H1 (cell line): ENCODE data around the gene HMGCS2. TPM values are rescaled to one million over a fixed set of nuclear protein-coding genes. Genes with fewer than 3 reads are reported as not detected.

Experiments
- CTCF ChIA-PET: fragments of 300-600 bp; sonication (Branson Sonifier 250); formaldehyde crosslinking; loops from one replicate; lab custom pipeline; 2021; ENCODE audit not compliant: partially characterized antibody; lab: Charles Lee
- POLR2A ChIA-PET: fragments of 300-600 bp; sonication (Branson Sonifier 250); formaldehyde crosslinking; loops from one replicate; lab custom pipeline; 2021; ENCODE audit warnings: inconsistent platforms; ENCODE audit not compliant: partially characterized antibody; lab: Charles Lee
- DNase-seq, 2 experiments: peaks; one replicate each; pipeline versions ENCODE4 v3.0.0 to v3.0.0-alpha.2; 2010 to 2022; ENCODE audit warnings: low spot score in 2 of 2, low read depth in 1 of 2, mixed read lengths in 1 of 2
- FAIRE-seq: peaks from 2 replicates; lab custom pipeline; 2011; peaks lifted over from hg19 to GRCh38; lab: Jason Lieb, UNC
- H2AFZ ChIP-seq: 2 replicates; pipeline ENCODE4 v1.8.1; 2012; ENCODE audit warnings: low read length, inconsistent platforms
- H2AK5ac ChIP-seq: 2 replicates; pipeline ENCODE4 v1.6.1; 2013; ENCODE audit warnings: low read depth, low read length
- H2BK120ac ChIP-seq: replicated peaks from 2 replicates; pipeline ENCODE3; 2013; ENCODE audit warnings: low read depth, low read length, inconsistent platforms
- H2BK12ac ChIP-seq: 2 replicates; pipeline ENCODE4 v1.6.1; 2013; ENCODE audit warnings: low read depth, low read length
- H2BK15ac ChIP-seq: 2 replicates; pipeline ENCODE4 v1.6.1; 2013; ENCODE audit warnings: low read length
- H2BK20ac ChIP-seq: 2 replicates; pipeline ENCODE4 v1.6.1; 2013; ENCODE audit warnings: low read length
- H2BK5ac ChIP-seq: 2 replicates; pipeline ENCODE4 v1.6.1; 2013; ENCODE audit warnings: low read depth, low read length
- H3K14ac ChIP-seq: 2 replicates; pipeline ENCODE4 v1.6.1; 2013; ENCODE audit warnings: inconsistent platforms; ENCODE audit not compliant: insufficient read length
- H3K18ac ChIP-seq: 2 replicates; pipeline ENCODE4 v1.6.1; 2013; ENCODE audit warnings: low read length; ENCODE audit errors: extremely low read depth
- H3K23ac ChIP-seq: 2 replicates; pipeline ENCODE4 v1.6.1; 2013; ENCODE audit warnings: inconsistent platforms; ENCODE audit not compliant: insufficient read length
- H3K23me2 ChIP-seq: 2 replicates; pipeline ENCODE4 v1.6.1; 2013; ENCODE audit warnings: low read depth, low read length
- H3K27ac ChIP-seq: 2 replicates; pipeline ENCODE4 v1.6.1; 2011; ENCODE audit warnings: low read depth, low read length, inconsistent platforms
- H3K27me3 ChIP-seq, 4 experiments: replicated peaks in 1 of 4; 1 replicate in 1 of 4; 2 replicates in 3 of 4; pipeline versions ENCODE4 v1.6.1 to v1.8.1; 2011 to 2013; ENCODE audit warnings: low read length in 3 of 4, mild to moderate bottlenecking in 3 of 4, inconsistent platforms in 2 of 4, mixed read lengths in 2 of 4, moderate library complexity in 1 of 4; ENCODE audit not compliant: control insufficient read depth in 3 of 4, insufficient read depth in 3 of 4; ENCODE audit errors: extremely low read depth in 1 of 4
- H3K36me3 ChIP-seq, 4 experiments: 2 replicates each; pipeline versions ENCODE4 v1.6.1 to v1.8.1; 2011 to 2013; ENCODE audit warnings: mild to moderate bottlenecking in 4 of 4, low read length in 3 of 4, moderate library complexity in 2 of 4, control low read depth in 1 of 4, inconsistent platforms in 1 of 4; ENCODE audit not compliant: insufficient read depth in 4 of 4, control insufficient read depth in 2 of 4
- H3K4ac ChIP-seq: replicated peaks from 2 replicates; pipeline ENCODE3; 2013; ENCODE audit warnings: low read length, low read depth, mixed read lengths, inconsistent platforms; ENCODE audit not compliant: insufficient read length
- H3K4me1 ChIP-seq, 4 experiments: replicated peaks in 1 of 4; 1 replicate in 1 of 4; 2 replicates in 3 of 4; pipeline versions ENCODE4 v1.6.1 to v1.8.1; 2011 to 2013; ENCODE audit warnings: low read length in 3 of 4, inconsistent platforms in 2 of 4, mixed read lengths in 1 of 4; ENCODE audit not compliant: insufficient read depth in 4 of 4, control insufficient read depth in 3 of 4
- H3K4me2 ChIP-seq, 2 experiments: 2 replicates each; pipeline versions ENCODE4 v1.6.1 to v1.8.1; 2011 to 2013; ENCODE audit warnings: low read depth in 2 of 2, low read length in 2 of 2, control low read depth in 1 of 2, inconsistent platforms in 1 of 2, mild to moderate bottlenecking in 1 of 2; ENCODE audit not compliant: insufficient read depth in 1 of 2
- H3K4me3 ChIP-seq, 4 experiments: fragments of 200-600, 300-600 bp in 1 of 4; sonication (generic), shearing (Covaris generic), sonication (Bioruptor Twin) in 1 of 4; 2 replicates each; pipeline versions ENCODE4 v1.5.1 to v1.8.1; 2011 to 2016; ENCODE audit warnings: low read length in 4 of 4, low read depth in 3 of 4, control low read depth in 2 of 4, inconsistent platforms in 2 of 4, mild to moderate bottlenecking in 2 of 4, mixed read lengths in 1 of 4, moderate library complexity in 1 of 4; ENCODE audit not compliant: insufficient read depth in 2 of 4; ENCODE audit errors: extremely low read depth in 1 of 4
- H3K56ac ChIP-seq: replicated peaks from 2 replicates; pipeline ENCODE3; 2013; ENCODE audit warnings: low read depth, mild to moderate bottlenecking, mixed read lengths, low read length, inconsistent platforms; ENCODE audit not compliant: insufficient read length
- H3K79me1 ChIP-seq: 2 replicates; pipeline ENCODE4 v1.6.1; 2013; ENCODE audit warnings: low read depth, low read length, control low read depth
- H3K79me2 ChIP-seq, 2 experiments: 2 replicates each; pipeline versions ENCODE4 v1.6.1 to v1.8.1; 2012 to 2013; ENCODE audit warnings: low read length in 2 of 2, mild to moderate bottlenecking in 2 of 2, inconsistent platforms in 1 of 2; ENCODE audit not compliant: insufficient read depth in 2 of 2, control insufficient read depth in 1 of 2
- H3K9ac ChIP-seq, 4 experiments: replicated peaks in 1 of 4; 1 replicate in 1 of 4; 2 replicates in 3 of 4; pipeline versions ENCODE4 v1.6.1 to v1.8.1; 2011 to 2013; ENCODE audit warnings: low read depth in 3 of 4, low read length in 3 of 4, control low read depth in 2 of 4, mild to moderate bottlenecking in 2 of 4, moderate library complexity in 2 of 4, inconsistent platforms in 1 of 4; ENCODE audit errors: extremely low read depth in 1 of 4
- H3K9me3 ChIP-seq, 2 experiments: 2 replicates each; pipeline versions ENCODE4 v1.6.1 to v1.8.1; 2012 to 2013; ENCODE audit warnings: mild to moderate bottlenecking in 2 of 2, moderate library complexity in 2 of 2, control low read depth in 1 of 2, inconsistent platforms in 1 of 2, low read depth in 1 of 2, low read length in 1 of 2, mixed read lengths in 1 of 2; ENCODE audit not compliant: insufficient read depth in 2 of 2
- H4K20me1 ChIP-seq, 2 experiments: replicated peaks in 1 of 2; 2 replicates each; pipeline versions ENCODE3 to v1.8.1; 2011 to 2013; ENCODE audit warnings: inconsistent platforms in 2 of 2, low read length in 2 of 2, mild to moderate bottlenecking in 1 of 2; ENCODE audit not compliant: insufficient read depth in 2 of 2, control insufficient read depth in 1 of 2
- H4K5ac ChIP-seq: 2 replicates; pipeline ENCODE4 v1.6.1; 2013; ENCODE audit warnings: low read length, low read depth, mixed read lengths, inconsistent platforms; ENCODE audit not compliant: insufficient read length
- H4K8ac ChIP-seq: 2 replicates; pipeline ENCODE4 v1.8.0; 2013; ENCODE audit warnings: mild to moderate bottlenecking, moderate library complexity, low read length, inconsistent platforms; ENCODE audit not compliant: insufficient read depth; ENCODE audit errors: extremely low read depth
- H4K91ac ChIP-seq: replicated peaks from 2 replicates; pipeline ENCODE3; 2013; ENCODE audit warnings: low read length, mixed read lengths, inconsistent platforms; ENCODE audit not compliant: insufficient read length
- CBX8 ChIP-seq: fragments of 300-800, 300-1000 bp; sonication (generic); IDR thresholded peaks from 2 replicates; pipeline ENCODE4 v1.7.1; 2016; ENCODE audit warnings: low read depth, low read length, borderline replicate concordance
- GTF2F1 ChIP-seq: IDR thresholded peaks from 2 replicates; pipeline ENCODE4 v1.6.1; 2012; ENCODE audit warnings: low read depth, low read length, improper control_type of control experiment, borderline replicate concordance
- JUN ChIP-seq: IDR thresholded peaks from 2 replicates; pipeline ENCODE4 v1.6.1; 2011; ENCODE audit warnings: low read depth, mild to moderate bottlenecking, improper control_type of control experiment, low read length
- KDM1A ChIP-seq: fragments of 200-600, 300-600 bp; sonication (generic); IDR thresholded peaks from 2 replicates; pipeline ENCODE4 v1.7.1; 2016; ENCODE audit warnings: mild to moderate bottlenecking, low read length, borderline replicate concordance
- KDM4A ChIP-seq: IDR thresholded peaks from one replicate; pipeline ENCODE4 v1.7.1; 2012; ENCODE audit warnings: low read depth, mild to moderate bottlenecking, moderate library complexity, low read length, inconsistent platforms; ENCODE audit not compliant: severe bottlenecking
- POLR2AphosphoS5 ChIP-seq: IDR thresholded peaks from 2 replicates; pipeline ENCODE4 v1.6.1; 2011; ENCODE audit warnings: low read depth, low read length
- RXRA ChIP-seq: IDR thresholded peaks from 2 replicates; pipeline ENCODE4 v1.6.1; 2011; ENCODE audit warnings: low read depth, mild to moderate bottlenecking, low read length, moderate library complexity; ENCODE audit not compliant: insufficient read depth
- SAP30 ChIP-seq: fragments of 300-600 bp; sonication (generic); IDR thresholded peaks from 2 replicates; pipeline ENCODE4 v1.7.1; 2012; ENCODE audit warnings: low read length, moderate library complexity, mild to moderate bottlenecking, inconsistent platforms; ENCODE audit not compliant: insufficient read depth, insufficient replicate concordance
- SRF ChIP-seq: IDR thresholded peaks from 2 replicates; pipeline ENCODE4 v1.6.1; 2011; ENCODE audit warnings: mild to moderate bottlenecking, low read depth, low read length, moderate library complexity
- TAF1 ChIP-seq: IDR thresholded peaks from 2 replicates; pipeline ENCODE4 v1.6.1; 2011; ENCODE audit warnings: mild to moderate bottlenecking, low read depth, low read length
- TAF7 ChIP-seq: optimal IDR thresholded peaks from 2 replicates; pipeline ENCODE3; 2011; ENCODE audit warnings: low read depth, mild to moderate bottlenecking, inconsistent platforms, low read length, moderate library complexity, borderline replicate concordance
- polyA plus RNA-seq, 7 experiments: library from polyadenylated mRNA; depleted of rRNA in 3 of 7; stranded (reverse) in 5 of 7; unstranded in 2 of 7; fragments of >200 nt in 5 of 7; fragments of 200-250 nt in 2 of 7; gene quantifications; 1 replicate in 5 of 7; 2 replicates in 1 of 7; 4 replicates in 1 of 7; pipeline versions ENCODE4 v1.2.1 to v1.2.3, GENCODE V29; 2011 to 2013; ENCODE audit warnings: missing spikeins in 2 of 7, mixed read lengths in 2 of 7
- total RNA-seq: library from RNA; stranded (reverse); fragmentation: NEBNext Ultra II Directional; extraction: Animal tissue kit (Norgen Biotek cat#: 25700); gene quantifications from 2 replicates; pipeline ENCODE4 v1.2.1, GENCODE V29; 2021

HMGCS2 gene
- total and polyA plus RNA-seq, 2 of the 8 experiments (the other 6 are each of a cell fraction or from before 2014, with no cell fraction given), result not detected

- H2BK120ac ChIP-seq, result no peak overlapping the region
- H2AK5ac ChIP-seq, result no peak overlapping the region
- no peak overlapping the region for H3K14ac ChIP-seq
- no peak overlapping the region for H2BK5ac ChIP-seq
- H3K18ac ChIP-seq, result no peak overlapping the region
- no peak overlapping the region for H3K9ac ChIP-seq
- 0 out of 7 replicates have a peak, but pooled peaks cover 0 to 2% (median 0%) of the 10 kb centered on the region in 4 experiments for H3K4me1 ChIP-seq
- H4K91ac ChIP-seq, result no peak overlapping the region
- no peak overlapping the region for H3K4ac ChIP-seq
- H3K27me3 ChIP-seq, result no peaks in the 10 kb centered on the region
- no peak overlapping the region for H3K4me2 ChIP-seq
- no peak overlapping the region for H3K23ac ChIP-seq
- H2BK15ac ChIP-seq, result no peak overlapping the region
- H3K36me3 ChIP-seq, result no peaks in the 10 kb centered on the region
- DNase-seq (no peak), FAIRE-seq (no peak)
- no peak overlapping the region for H2BK20ac ChIP-seq
- H3K79me1 ChIP-seq, result no peaks in the 10 kb centered on the region
- CTCF ChIA-PET, result no interaction called here
- POLR2A ChIA-PET, result interaction anchor here (4.4 kb wide), 1 partner anchor 12 kb away, joined by 37 read pairs; the partner anchor contains the start of gene PHGDH
- H3K27ac ChIP-seq, result no peak overlapping the region
- no peaks in the 10 kb centered on the region for H4K20me1 ChIP-seq
- TF ChIP-seq GTF2F1 (no peak), RXRA (no peak), POLR2AphosphoS5 (no peak), JUN (no peak), TAF1 (no peak), KDM4A (no peak), KDM1A (no peak), SRF (no peak), TAF7 (no peak), CBX8 (no peak), SAP30 (no peak)
- H4K8ac ChIP-seq, result no peak overlapping the region
- H3K4me3 ChIP-seq, result no peak overlapping the region
- H2BK12ac ChIP-seq, result no peak overlapping the region
- no peaks in the 10 kb centered on the region for H3K23me2 ChIP-seq
- H3K9me3 ChIP-seq, result peaks cover 11 to 12% of the 10 kb centered on the region in 2 experiments
- H3K79me2 ChIP-seq, result no peaks in the 10 kb centered on the region
- no peak overlapping the region for H2AFZ ChIP-seq
- no peak overlapping the region for H3K56ac ChIP-seq
- H4K5ac ChIP-seq, result no peak overlapping the region
These were observed 67.0 kb downstream of the HMGCS2 start for GRCh38 chr1:119701659-119702058.
